Measurements from ENCODE around the gene ADAMTS19.

- no peak for TF ChIP-seq CTCF (IDR thresholded peaks at IDR 0.05; ENCODE audit: low read depth, low read length)
- no peak for TF ChIP-seq MAX (IDR thresholded peaks at IDR 0.05; ENCODE audit: low read depth, low read length)
- no peak for TF ChIP-seq POLR2A (IDR thresholded peaks at IDR 0.05; ENCODE audit: extremely low read depth, insufficient read length)
Observed at GRCh38 chr5:129454461-129454860, 5.6 kb upstream of the ADAMTS19 start.

Data from NB4 (cell line).